Ramos (cell line): ENCODE measurements around the gene GABARAPL2.
"Not testable (repeated sequence)": the region's sequence is repeated elsewhere in the genome, so short reads cannot be mapped to it uniquely, and the experiment has no call there.

Experiments used
- in situ Hi-C: fragments of 300-500 bp; cut with MboI; formaldehyde crosslinking; loops from one replicate; pipeline ENCODE4 v1.14.3; 2022; ENCODE audit warnings: low sequenced_read_pairs; ENCODE audit not compliant: unreplicated experiment

GABARAPL2 gene

GRCh38 chr16:75588716-75589115 lies 22.5 kb downstream of the GABARAPL2 start:
- in situ Hi-C loops = no loop called here

DNA sequence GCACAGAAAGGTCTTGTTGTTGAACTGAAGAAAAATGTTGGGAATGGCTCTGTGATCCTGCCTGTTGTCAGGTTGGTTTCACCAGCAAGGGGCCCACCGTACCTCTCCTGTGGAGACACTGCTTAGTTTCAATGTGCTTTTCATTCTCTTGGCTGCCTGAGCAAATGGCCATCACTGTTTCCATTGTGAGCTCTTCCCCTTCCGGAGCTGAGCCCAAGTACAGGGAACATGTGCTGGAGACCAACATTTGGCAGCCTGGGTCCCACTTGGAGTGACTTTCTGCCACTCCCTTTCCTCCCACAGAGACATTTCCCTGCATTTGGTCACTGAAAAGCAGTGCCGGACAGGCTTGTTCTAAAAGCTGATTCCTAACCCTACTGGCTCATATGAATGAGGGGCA lies 23.1 kb downstream of the GABARAPL2 start:
- in situ Hi-C loops = no loop called here

GRCh38 chr16:75590920-75591843 lies 25.0 kb downstream of the GABARAPL2 start:
- in situ Hi-C loops = no loop called here

DNA sequence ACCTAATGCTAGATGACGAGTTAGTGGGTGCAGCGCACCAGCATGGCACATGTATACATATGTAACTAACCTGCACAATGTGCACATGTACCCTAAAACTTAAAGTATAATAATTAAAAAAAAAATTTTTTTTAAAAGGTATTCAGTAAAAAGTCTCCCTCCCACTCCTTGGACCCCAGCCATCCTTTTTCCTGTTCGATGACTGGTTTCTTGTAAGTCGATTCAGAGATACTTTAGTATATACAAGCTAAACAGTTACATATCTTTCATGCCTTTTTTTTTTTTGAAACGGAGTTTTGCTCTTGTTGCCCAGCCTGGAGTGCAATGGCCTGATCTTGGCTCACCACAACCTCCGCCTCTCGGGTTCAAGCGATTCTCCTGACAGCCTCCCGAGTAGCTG lies 25.7 kb downstream of the GABARAPL2 start:
- in situ Hi-C loops = not testable (repeated sequence)

DNA sequence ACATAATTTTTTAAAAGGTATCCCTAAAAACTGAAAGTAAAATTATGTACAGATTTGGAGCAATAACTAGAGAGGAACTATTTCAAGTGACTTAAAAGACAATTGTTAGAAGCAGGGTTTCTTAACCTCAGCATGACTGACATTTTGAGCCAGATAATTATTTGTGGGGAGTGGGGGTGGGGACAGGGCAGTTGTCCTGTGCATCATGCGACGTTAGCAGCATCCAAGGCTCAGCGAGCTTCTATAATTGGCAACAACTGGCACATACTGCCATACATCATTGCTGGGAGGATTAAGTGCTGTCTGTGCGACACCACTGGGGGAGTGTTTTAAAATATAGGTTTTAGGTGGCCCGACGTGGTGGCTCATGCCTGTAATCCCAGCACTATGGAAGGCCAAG lies 27.1 kb downstream of the GABARAPL2 start:
- in situ Hi-C loops = no loop called here

DNA sequence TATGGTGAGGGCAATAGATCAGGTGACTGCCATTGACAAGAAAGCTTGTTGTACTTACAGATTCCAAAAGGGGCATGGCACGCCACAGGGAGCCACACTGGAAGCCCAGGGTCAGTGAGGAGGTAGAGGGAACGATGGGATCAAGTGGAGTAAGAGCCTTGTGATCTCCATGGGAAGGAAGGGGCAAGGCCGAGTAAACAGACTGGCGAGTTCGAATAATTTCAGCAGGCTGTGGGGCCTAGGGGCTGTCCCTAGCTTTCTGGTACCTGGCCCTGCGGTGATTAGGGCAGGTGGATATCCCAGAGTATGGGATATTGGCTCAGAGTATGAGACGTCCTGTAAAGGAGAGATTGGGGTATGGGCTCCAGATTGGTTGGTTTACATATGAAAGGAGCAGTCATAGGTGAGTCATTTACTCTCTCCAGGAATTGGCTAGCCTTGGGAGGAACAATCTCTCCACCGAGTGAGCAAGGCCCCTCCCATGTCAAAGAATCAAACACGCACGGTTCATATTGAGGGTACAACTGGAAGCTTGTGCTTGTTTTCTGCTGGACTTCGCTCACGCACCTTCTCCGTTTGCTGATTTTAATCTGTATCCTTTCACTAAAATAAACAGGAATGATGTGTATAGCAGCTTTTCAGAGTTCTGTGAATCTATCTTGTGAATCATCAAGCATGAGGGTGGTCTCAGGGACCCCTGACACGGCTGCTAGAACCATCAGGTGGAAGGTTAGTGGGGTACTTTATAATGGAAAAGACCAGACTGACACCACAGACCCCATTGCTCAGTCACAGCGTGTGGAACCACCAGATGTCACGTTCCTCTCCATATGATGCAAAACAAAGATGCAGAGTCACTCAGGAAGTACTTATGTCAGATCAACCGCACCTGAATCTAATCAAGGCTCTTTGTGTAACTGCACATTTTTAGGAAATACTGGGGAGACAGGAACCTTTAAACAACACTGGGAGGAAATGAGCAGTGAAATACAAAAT lies 27.9 kb downstream of the GABARAPL2 start:
- in situ Hi-C loops = no loop called here

DNA sequence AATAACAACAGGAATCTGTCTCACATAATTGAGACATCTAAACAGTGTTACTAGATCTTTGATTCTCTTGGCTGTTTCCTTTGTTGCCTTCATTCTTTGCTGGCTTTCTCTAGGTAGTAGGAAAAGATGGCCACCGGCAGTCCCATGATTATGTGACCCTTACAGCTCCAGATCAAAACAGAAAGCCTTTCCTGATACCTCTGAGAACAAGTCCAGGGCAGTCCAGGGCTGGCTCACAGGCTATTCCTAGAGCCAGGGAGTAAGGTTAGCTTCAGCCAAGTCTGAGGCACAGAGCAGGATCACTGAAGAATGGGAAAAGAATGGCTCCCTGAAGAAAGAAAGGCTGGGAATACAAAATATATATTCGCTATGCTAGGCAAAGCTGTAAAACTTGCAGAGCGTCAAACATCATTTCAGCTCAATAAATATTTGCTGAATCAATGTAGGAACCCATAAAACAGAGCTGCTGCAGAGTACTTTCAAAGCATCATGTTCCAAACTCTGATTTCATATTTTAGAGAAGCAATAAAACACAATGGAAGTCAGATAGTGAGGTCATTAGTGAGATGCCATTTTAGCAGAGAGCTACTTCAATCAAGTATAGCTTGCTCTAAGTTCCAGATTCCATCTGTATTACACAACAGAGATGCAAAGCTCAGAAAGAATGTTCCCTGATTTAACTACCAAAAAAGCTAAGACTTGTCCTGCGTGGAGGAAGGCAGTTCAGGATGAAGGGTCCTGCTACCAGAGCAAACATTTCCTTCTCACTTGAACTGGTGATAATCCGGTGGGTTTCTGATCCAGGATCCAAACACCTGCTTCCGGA lies 33.5 kb downstream of the GABARAPL2 start:
- in situ Hi-C loops = no loop called here

GRCh38 chr16:75603241-75603640 lies 37.1 kb downstream of the GABARAPL2 start:
- in situ Hi-C loops = no loop called here

DNA sequence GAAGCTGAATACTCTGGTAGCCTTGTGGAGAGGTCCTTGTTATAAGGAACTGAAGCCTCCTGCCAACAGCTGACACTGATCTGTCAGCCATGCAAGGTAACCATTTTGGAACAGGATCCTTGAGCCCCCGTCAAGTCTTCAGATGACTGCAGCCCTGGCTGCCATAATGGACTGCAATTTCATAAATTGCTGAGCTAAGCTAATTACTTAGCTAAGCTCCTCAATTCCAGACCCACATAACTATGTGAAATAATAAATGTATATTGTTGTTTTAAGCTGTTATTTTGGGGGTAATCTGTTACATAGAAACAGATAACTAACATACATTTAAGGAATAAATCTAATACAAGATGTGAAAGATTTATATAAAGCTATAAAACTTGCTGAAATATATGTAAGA lies 40.3 kb downstream of the GABARAPL2 start:
- in situ Hi-C loops = no loop called here

GRCh38 chr16:75614066-75614897 lies 48.1 kb downstream of the GABARAPL2 start:
- in situ Hi-C loops = no loop called here

GRCh38 chr16:75615619-75616018 lies 49.4 kb downstream of the GABARAPL2 start:
- in situ Hi-C loops = no loop called here

GRCh38 chr16:75616521-75617010 lies 50.4 kb downstream of the GABARAPL2 start:
- in situ Hi-C loops = no loop called here

GRCh38 chr16:75617121-75617520 lies 50.9 kb downstream of the GABARAPL2 start:
- in situ Hi-C loops = no loop called here

DNA sequence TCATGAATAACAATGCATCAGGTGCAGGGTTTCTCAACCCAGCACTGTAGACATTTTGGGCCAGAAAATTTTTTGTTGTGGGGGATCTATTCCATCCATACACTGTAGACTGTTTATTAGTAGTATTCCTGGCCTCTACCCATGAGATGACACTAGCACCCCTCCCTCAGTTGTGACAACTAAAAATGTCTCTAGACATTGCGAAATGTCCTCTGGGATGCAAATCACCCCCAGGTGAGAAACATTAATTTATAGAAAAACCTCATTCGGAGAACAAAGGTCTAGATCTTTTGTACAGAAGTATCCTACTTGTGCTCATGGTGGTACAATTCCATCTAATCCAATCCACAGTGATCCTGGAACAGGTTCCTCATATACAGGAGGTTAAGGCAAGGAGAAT lies 52.6 kb downstream of the GABARAPL2 start:
- in situ Hi-C loops = no loop called here

DNA sequence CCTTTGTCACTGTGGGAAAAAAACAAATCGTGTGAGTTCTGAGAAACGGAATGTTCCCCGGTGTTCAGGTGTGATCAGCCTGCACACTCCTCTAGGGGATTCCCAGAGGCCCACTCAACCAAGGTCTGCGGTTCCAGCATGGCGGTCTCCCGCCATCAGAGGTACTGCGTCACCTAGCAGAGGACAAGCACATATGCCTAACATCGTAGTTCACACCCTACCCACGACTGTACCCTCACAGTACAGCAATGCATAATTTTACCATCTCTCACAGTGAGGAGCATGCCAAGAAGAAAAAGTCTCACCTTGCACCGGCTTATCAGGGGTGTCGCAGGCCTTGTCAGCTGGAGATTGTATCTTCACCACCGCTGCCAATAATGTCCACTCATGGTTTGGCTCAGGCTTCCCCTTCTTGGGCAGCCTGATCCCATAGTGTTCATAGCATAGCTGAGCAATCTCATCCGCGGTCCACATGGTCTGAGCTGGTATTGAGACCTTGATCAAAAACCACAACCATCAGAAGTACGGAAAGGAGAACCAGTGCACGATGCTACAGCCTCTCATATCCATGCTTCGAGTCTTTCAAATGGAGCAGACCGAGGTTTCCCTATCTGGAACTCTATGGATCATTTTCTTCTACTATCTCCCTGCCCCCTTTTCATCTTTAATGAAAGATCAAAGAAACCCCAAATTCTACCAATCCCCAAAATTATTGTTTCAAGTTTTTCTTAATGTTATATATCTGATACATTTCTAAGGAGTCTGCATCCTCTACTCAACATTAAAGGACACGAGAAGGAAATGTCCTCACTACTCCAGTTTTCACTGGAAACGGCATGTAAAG lies 54.4 kb downstream of the GABARAPL2 start:
- in situ Hi-C loops = no loop called here

DNA sequence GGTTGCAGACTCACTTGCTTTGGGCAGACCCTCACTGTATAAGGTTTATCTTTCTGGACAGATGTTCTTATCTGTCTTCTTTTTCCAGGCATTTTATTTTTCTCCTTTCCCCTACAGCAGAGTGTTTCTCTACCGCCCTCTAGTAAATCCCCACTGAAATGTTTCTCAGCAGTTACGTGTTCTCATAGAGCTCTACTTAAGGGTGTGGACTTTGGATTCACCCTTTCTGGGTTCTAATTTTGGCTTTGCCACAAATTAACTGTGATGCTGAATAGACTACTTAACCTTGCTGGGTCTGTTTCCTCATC lies 54.9 kb downstream of the GABARAPL2 start:
- in situ Hi-C loops = no loop called here

GRCh38 chr16:75622761-75623605 lies 56.8 kb downstream of the GABARAPL2 start, which contains the start of gene ADAT1:
ADAT1 (minus strand) TSS chr16:75623281; CDS start chr16:75620799, 2,482 bp downstream.
- in situ Hi-C loops = no loop called here
